Cardiac septum (tissue), 1 donor: ENCODE data around the gene NF2. TPM values are rescaled to one million over a fixed set of nuclear protein-coding genes. Genes with fewer than 3 reads are reported as not detected.

ENCODE experiments used
- DNase-seq: peaks from one replicate; pipeline ENCODE4 v3.0.0-alpha.2; 2020; ENCODE audit warnings: low spot score
- intact Hi-C: fragments of 100-400 bp; cut with DNase I; formaldehyde crosslinking; loops from one replicate; pipeline ENCODE4 v1.14.0; 2022
- total RNA-seq: library from RNA; stranded (reverse); fragmentation: NEBNext Ultra II Directional; extraction: Animal tissue kit (Norgen Biotek cat#: 25700); gene quantifications from one replicate; pipeline ENCODE4 v1.2.1, GENCODE V29; 2021
- donor health status: DM: no; HTN: no; CAD: no.

Gene NF2
- total RNA-seq, 1 donor from 2014 or later, result 43.4 TPM

DNA sequence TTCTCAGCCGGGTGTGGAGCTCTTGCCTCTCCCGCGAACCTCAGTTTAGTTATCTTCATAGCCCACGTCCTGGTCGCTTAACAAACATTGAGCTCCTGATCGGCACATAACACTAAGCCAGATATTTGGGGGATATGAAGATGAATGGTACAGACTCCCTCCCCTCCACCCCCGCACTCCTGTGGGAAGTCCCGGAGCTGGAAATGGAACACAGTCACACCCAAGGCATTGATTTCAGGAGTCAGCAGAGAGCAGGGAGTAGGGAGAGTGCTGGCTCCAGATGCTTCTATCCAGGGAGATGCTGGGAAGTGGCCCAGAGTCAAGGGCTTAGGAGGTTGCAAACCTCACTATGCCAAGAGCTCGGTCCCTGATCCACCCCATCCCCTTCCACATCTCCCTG lies 90.2 kb downstream of the NF2 start:
- no peak for DNase-seq
- intact Hi-C loops, result loop anchor here (5.0 kb wide), 1 partner anchor 394 kb away; no protein-coding TSS in a partner anchor

DNA sequence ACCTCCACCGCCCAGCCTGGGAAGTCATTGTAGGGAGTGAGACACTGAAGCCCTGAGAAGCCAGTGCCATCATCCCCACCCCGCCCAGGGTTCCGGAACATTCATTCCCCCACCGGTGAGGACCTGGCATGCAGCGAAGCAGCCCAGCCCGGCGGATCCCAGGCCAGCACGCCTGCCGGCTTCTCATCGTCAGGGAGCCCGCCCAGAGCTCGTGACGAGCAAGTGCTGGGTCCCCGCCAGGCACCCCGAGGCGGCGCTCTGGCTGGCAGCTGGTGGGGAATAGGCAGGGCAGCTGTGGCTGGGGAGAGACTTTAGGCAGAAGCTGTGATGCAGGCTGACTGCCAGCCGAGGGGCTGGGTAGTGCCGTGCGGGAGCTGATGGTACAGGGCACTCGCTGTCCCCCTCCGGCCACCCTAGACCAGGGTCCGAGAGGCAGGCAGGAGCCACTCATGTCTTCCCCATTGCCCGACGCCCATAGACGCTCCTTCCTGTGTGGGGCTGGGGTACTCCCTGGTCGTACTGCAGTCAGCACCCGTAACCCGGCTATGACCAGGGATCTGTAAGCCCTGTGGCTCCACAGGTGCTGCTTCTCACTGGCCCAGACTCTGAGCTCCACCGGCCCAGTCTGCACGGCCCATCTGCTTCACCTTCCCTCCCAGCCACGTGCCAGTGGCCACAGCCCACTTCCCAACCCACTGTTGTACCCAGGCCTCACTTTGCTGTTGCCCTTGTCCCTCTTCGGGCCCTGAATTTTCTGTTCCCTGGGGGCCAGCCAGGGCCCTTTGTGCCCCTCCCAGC lies 91.9 kb downstream of the NF2 start:
- DNase-seq, result no peak

DNA sequence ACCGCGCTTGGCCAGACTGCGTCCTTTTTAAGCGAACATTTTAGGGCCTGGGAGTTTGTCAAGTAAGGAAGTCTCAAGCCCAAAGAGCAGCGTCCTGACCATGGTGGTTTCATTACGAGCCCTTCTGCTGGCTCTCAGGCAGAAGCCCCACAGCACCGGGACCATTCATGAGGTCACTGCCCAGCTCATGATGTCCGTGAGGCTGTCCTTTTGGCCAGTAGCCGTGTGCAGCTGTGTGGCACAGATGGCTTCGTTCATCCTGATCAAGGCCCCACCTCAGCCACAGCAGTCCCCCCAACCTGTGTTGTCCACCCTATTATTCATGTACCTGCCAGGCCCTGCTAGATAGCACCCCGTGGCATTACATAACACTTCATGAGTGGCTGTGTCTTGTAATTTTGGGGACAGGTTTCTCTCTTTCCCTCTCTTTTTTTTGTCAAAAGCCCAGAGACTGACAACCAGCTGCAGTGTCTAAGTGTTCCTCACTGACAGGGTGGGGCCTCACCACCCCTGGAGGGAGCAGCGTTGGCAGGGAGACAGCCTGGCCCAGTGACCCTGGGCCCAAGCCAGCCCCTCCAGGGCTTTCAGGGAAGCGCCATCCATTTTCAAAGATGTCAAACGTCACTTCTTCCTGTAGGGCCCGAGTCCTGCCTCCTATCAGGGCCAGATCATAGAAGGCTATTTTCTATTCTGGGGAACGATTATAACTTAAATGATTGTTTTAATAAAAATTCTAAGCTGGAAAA lies 94.6 kb downstream of the NF2 start:
- intact Hi-C loops, result no loop called here
- DNase-seq, result no peak

More for the DNA sequence above, 91.9 kb downstream of the NF2 start:
- intact Hi-C loops, result no loop called here

DNA sequence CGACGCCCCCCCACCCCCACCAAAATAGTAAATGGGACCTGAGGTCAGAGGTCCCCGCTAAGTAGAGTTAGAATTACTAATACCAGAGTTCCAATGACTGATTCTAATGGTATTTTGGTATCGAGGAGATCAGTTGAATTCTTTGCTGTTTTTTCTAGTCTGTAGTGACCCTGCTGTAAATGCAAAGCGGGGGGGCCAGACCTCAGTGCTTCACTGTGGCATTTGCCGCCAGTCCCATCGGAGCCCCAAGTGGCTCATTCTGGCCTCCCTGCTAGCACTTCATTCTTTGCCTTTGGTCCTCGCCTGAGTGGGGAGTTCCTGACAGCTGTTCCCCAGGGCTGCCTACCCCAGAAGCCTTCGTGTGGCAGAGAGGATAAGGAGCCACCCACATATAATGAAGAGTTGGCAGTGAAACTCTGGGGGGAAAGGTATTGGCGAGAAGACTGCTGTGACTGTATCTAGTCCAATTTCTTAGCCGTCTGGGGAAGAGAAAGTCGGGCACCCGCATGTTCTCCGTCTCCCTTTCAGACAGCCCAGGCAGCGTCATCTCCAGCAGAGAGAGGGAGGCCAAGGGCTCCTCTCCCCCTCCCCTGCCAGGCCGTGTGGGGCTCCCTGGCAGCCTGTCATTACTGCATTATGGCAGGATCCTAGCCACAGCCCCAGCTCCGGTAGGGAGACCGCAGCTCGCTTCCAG lies 96.9 kb downstream of the NF2 start:
- DNase-seq, result no peak
- intact Hi-C loops, result no loop called here

DNA sequence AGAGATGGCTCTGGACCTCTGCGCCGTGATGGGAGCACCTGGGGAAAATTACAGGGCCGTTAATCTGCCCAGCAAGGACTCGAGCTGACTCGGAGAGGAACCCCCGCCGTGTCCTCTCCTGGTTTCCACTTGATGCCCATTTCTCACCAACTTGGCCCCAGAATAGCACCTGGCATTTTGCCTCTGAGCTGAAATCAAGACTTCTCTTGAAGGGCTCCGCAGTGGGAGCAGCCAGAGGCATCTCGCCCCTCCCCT lies 97.4 kb downstream of the NF2 start:
- intact Hi-C loops, result no loop called here
- DNase-seq, result no peak

DNA sequence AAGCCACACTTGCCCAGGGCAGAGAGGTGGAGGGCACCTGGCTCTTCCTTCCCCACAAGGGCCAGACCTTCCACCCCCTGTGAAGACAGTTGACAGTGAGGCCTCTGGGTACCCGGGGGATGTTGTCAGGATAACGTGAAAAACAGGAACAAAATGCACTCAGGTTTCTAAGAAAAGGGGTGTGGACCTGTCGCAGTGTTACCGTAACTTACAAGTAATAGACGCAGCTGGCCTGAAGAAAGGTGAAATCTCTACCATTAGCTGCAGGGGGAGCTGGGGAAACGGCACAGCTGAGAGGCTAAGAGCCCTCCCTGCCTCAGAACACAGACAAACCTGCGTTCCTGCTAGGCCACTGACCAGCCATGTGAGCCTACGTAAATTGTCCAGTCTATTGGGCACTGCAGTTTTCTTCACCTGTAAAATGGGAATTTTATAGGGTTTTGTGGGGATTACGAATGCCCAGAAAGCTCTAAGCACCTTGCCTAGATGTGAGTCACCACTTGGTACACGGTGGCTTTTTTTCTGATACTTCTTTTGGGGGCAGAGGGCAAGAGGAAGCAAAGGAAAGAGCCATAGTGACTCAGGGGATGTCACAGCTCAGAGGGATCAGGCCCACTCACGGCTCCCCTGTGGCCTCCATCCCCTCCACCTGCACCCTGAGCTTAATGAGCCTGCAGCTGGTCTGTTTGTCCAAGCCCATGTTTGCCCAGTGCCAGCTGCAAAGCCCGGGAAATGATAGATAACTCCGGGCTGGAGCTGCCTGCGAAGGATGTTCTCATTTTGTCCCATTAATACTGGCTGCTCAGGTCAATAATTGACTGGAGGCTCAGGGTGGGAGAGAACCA lies 97.9 kb downstream of the NF2 start:
- intact Hi-C loops, result no loop called here
- no peak for DNase-seq

DNA sequence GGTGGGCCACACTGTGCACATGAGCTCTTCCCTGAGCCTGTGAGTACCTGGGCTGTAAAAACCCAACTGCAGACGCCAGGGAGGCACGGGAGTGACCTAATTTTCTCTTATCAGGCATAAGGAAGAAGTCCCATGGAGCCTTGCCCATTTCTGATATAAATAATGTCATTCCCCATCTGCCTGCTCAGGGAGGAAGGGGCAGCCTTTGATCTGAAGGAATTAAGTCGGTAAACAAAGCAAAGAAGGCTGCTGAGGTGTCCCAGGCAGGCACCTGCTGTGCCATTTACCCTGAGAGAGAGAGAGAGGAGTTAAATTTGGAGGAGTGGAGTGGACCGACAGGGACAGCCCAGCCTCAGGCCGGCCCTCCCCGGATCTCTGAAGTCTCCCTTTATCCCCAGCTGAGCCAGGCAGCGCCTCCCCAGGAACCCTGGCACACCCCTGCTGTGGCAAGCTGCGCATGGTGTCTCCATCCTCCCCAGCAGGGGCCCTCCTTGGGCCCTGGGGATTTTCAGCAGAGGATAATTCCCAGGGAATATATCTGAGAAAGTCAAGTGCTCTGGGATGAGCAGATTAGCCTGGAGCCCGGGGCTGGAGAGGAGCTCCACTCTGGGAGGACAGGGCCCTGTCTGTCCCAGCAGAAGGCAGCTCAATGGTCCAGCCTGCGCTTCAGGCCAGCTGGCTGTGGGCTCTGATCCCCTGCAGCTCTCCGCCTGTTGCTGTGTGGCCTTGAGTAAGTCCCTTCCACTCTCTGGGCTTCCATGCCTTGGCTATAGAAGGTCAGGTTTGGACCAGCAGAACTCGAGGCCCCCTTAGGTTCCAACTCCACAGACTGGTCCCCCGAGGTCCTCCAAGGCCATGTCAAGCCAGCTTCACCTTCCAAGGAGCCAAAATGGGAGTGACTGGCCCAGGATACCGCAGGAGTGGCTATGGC lies 98.8 kb downstream of the NF2 start:
- DNase-seq, result no peak
- intact Hi-C loops, result no loop called here

DNA sequence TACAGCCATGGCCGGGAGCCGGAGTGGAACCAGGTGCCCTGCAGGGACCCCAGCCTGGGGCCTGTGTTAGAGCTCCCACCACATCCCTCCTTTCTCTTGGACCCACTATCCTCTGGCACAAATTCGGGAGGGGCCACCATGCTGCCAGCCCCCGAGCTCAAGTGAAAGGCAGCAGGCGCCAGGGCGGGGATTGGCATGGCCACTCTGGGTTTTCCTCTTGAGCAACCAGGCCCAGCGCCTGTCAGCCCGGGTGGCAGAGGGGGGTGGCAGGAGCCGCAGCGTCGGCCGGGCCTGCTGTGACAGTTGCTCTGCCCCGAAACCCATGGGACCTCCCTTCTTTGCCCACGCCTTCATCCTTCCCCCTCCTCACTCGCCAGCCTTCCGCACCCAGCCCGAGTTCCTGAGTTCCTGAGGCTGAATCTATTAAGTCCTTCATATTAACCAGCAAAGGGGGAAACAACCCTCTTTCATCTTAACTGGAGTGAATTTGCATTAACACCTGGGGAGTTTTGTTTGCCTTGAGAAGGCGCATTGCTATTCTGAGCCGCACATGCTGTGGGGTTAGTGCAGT lies 99.6 kb downstream of the NF2 start:
- no peak for DNase-seq
- intact Hi-C loops, result no loop called here

DNA sequence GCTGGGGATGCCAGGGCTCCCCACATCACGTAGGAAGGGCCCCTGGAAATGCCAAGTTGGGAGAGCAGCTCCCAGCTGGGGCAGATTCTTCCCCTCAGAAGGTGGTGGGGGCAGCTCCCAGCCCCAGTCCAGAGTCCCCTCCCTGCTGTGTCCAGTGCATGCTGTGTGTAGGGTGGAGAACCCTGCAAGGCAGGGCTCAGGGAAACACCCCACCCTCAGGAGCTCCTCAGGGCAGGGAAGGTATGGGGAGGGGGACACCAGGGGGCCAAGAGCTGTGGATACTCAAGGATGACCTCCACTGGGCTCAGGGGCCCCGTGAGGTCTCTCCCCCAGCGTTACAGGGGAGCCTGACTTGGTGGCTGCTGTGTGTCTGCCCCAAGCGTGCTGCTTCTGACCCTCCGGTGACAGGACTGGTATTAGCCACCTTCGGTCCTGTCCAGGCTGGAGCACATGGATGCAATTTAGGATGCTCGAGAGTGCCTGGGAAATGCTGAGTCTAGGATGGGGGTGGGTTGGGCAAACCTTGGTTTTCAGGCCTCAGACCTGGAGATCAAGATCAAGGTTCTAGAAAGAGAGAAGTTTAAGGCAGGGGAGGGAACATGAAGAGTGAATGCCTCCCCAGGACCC lies 100.2 kb downstream of the NF2 start:
- intact Hi-C loops, result no loop called here
- DNase-seq, result no peak

DNA sequence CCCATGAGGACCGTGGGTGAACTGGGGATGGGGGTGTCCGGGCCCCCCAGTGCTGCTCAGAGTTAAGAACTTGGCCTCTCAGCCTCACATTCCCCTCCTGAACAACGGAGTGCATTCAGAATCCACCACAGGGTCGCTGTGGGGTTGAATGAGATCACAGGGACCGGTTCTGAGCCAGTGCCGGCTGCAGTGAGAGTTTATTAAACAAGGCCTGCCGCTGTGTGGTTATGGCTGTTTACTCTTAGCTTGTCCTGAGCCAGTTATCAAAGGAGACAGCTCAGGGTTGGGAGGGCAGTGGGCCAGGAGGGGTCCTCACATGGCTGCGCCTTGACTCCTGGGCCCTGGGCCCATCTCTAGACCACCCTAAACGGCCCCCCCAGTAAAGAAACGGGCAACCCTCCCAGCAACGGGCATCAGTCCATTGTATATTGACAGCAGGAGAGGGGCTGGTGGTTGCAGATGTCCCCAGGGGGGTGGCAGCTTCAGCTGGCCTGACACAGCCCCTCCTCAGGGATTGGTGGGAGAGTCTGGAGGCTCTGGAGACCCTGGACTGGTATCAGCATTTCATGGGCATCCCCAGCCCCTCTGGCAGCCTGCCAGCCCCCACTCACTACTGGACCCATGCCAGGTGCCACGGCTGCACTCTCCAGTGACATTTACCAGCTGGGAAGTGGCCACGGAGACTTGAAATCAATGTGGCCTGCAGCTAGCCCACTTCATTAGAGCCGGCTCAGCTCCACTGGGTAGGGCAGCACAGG lies 101.3 kb downstream of the NF2 start:
- intact Hi-C loops, result no loop called here

DNA sequence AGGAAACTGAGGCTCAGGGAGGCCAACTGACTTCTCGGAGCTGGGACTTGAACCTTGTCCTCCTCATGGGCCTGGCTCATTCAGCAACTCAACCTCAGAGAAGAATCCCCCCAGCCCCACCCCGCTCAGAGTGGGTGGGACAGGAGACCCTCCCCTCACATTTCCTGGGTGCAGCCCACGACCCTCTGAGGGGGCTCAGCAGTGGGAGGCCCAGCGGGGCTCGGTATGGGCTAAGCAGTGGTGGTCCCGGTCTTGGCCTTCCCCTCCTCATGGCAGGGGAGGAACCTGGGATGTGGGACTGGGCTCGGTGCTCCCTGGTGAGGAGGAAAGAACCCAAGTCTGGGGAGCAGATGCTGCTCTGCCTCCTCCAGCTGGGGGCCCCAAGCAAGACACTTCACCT lies 102.2 kb downstream of the NF2 start:
- intact Hi-C loops, result no loop called here
- DNase-seq, result no peak

More for the DNA sequence above, 101.3 kb downstream of the NF2 start:
- DNase-seq, result no peak

DNA sequence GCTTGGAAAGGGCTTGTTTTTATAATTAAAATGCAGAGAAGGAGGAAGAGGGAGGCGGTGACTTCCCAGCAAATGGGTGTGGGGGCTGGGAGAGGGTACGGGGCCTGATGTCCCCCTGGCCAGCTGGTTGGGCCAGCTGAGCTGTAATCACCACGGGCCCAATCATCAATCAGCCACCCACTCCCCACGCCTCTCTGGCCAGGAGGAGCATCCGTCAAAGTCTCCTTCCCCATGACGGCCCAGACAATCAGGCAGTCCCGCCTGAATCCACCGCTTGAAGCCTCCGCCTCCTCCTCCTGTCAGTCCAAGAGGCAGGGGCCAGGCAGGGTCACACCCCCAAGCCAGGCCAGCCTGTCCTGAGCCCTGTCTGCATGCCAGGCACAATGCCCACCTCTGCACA lies 103.1 kb downstream of the NF2 start:
- no peak for DNase-seq
- intact Hi-C loops, result no loop called here

DNA sequence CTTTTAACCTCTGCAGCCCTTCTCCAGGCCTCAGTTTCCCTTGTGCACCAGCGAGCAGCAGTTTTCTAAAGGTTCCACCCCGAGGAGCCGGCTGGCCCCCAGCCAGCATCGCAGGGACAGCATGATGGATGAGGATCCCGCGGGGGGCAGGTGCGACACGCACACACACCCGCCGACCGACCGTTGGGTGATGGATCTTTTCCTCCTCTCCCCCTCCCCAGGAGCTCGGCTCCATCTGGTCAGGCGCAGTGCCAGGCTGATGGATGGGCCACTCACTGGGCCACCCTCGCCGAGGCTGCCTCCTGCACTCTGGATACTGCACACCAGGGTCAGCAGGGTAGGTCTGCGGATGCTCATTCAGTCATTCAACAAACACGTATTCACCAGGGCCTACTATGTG lies 103.6 kb downstream of the NF2 start:
- no peak for DNase-seq
- intact Hi-C loops, result no loop called here

DNA sequence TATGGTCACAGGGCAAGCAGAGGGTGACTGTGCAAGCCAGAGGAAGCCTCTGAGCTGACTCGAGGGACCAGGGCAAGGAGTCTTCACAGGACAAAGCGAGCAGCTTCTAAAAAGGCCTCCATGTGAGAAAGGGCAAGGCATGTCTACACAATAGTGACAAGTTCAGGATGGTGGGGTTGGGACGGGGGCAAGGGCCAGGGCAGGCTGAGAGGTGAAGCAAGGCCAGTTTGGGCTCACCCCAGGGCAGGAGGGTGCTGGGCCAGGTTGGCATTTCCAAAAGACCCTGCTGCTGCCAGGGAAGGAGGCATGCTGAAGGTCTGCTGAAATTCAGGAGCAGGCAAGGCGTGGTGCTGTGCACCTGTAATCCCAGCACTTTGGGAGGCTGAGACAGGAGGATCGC lies 104.0 kb downstream of the NF2 start:
- DNase-seq, result no peak
- intact Hi-C loops, result no loop called here

DNA sequence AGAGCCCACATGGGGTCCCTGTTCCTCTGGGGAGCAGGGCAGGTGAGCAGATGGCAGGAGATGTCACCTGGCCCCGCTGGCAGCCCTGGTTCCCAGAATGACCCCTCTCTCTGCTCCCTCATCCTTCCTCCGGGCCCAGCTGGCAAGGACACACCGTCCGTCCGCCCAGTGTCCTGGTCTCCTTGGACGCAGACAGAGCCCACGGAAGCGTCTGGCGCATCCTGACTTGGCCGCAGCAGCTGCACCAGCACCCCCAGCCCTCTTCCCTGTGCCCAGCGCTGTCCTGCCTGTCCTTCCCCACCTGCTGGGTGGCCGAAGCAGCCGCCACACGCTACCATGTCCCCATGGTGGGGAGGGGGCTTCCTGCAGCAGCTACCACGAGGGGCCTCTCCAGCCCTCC lies 106.8 kb downstream of the NF2 start:
- intact Hi-C loops, result no loop called here
- DNase-seq, result no peak

DNA sequence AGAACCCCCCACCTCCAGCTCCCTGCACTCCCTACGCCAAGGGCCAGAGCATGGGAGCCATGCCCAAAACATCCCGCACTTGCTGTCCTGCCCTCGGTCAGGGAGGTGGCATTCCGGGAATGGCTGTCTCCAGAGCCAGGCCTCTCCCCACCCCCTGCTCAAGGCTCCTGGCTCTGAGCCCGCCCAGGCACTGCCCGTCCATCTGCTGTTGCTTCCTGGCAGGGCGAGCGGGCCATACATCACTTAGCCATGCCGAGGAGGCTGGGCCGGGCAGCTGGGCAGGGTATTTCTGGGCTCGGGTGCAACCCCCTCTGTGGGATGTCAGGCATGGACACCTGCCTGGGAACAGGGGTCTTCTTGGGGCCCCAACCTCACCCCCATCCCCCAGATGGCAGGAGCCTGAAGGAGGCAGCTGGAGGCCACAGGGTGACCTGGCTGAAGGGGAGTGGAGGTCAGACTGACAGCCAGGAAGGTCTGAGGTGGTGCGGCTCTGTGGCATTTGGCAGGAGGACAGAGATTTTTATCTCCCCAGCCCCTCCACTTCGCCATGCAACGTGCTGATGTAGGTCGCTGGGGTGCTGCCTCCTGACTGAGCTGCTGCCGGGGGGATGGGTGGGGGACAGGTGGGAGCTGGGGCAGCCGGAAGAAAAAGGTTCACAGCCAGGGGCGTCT lies 107.6 kb downstream of the NF2 start:
- DNase-seq, result no peak
- intact Hi-C loops, result no loop called here

DNA sequence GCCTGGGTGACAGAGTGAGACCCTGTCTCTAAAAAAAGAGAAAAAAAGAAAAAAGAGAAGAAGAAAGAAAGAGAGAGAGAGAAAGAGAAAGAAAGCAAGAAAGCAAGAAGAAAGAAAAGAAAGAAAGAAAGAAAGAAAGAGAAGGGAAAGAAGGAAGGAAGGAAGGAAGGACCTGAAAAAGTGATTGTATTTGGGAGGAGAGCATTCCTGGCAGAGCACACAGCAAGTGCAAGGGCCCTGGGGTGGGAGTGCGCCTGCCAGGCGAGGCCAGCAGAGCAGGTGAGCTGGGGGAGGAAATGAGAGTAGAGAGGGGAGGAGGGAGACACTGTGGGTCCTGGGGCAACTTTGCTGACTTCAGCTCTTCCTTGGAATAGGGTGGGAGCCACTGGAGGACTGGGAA lies 108.7 kb downstream of the NF2 start:
- intact Hi-C loops, result no loop called here
- no peak for DNase-seq
